ENCODE data around the gene GPR26. TPM values are rescaled to one million over a fixed set of nuclear protein-coding genes. Genes with fewer than 3 reads are reported as not detected.

The GPR26 gene
- total RNA-seq, 1 donor from 2014 or later = not detected

Other genes starting within 250 kb of the GPR26 start
- 0.19 and 0.41 TPM in 2 replicates for gene CPXM2, start 225.5 kb downstream of the GPR26 start, total RNA-seq